ENCODE measurements around the gene ATF6B.

DNA sequence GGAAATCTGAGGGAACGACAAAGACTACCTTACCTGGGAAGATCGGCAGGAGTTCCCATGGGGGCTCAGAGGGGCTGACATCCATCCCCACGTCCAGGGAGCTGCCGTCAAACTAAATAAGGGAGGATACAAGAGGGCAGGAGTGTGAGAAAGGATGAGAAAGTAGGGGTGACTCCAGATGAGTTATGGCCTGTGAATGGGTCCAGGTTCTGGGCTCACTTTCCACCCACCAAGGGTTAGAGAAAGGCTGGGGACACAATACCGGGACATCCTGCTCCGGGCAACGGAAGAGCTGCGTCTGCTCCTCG lies 683 bp downstream of the ATF6B start:
- TF ChIP-seq, protein P1, sequence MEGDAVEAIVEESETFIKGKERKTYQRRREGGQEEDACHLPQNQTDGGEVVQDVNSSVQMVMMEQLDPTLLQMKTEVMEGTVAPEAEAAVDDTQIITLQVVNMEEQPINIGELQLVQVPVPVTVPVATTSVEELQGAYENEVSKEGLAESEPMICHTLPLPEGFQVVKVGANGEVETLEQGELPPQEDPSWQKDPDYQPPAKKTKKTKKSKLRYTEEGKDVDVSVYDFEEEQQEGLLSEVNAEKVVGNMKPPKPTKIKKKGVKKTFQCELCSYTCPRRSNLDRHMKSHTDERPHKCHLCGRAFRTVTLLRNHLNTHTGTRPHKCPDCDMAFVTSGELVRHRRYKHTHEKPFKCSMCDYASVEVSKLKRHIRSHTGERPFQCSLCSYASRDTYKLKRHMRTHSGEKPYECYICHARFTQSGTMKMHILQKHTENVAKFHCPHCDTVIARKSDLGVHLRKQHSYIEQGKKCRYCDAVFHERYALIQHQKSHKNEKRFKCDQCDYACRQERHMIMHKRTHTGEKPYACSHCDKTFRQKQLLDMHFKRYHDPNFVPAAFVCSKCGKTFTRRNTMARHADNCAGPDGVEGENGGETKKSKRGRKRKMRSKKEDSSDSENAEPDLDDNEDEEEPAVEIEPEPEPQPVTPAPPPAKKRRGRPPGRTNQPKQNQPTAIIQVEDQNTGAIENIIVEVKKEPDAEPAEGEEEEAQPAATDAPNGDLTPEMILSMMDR (IDR thresholded peaks at IDR 0.05), result no peak
- no peak for TF ChIP-seq POLR2A (IDR thresholded peaks at IDR 0.05)

Data from right lobe of liver (tissue), 4 donors.